ENCODE measurements around the gene DBNDD2. TPM values are rescaled to one million over a fixed set of nuclear protein-coding genes. Genes with fewer than 3 reads are reported as not detected.

DBNDD2 gene
- total RNA-seq, 1 donor from 2014 or later = 12.3 TPM

GRCh38 chr20:45432294-45432693 lies 24.2 kb downstream of the DBNDD2 start:
- intact Hi-C loops (cut with micrococcal nuclease) = no loop called here
- H3K4me1 Mint-ChIP-seq (ENCODE audit: low read depth) = peaks cover 14% of the 10 kb centered on the region

GRCh38 chr20:45433316-45433715 lies 25.2 kb downstream of the DBNDD2 start:
- no peak for DNase-seq (ENCODE audit: low spot score)
- no peaks in the 10 kb centered on the region for H3K9me3 Mint-ChIP-seq
- H3K4me3 Mint-ChIP-seq (ENCODE audit: low read depth) = no peak overlapping the region
- peaks cover 14% of the 10 kb centered on the region for H3K4me1 Mint-ChIP-seq (ENCODE audit: low read depth)
- no peaks in the 10 kb centered on the region for H3K27me3 Mint-ChIP-seq (ENCODE audit: low read depth)
- no peak overlapping the region for H3K27ac Mint-ChIP-seq
- intact Hi-C loops (cut with micrococcal nuclease) = no loop called here
- H3K36me3 Mint-ChIP-seq (ENCODE audit: low read depth) = peaks cover 14% of the 10 kb centered on the region

More at GRCh38 chr20:45432294-45432693, 24.2 kb downstream of the DBNDD2 start:
- H3K27me3 Mint-ChIP-seq (ENCODE audit: low read depth) = no peaks in the 10 kb centered on the region
- no peaks in the 10 kb centered on the region for H3K9me3 Mint-ChIP-seq
- no peak overlapping the region for H3K27ac Mint-ChIP-seq
- no peak for DNase-seq (ENCODE audit: low spot score)
- peaks cover 19% of the 10 kb centered on the region for H3K36me3 Mint-ChIP-seq (ENCODE audit: low read depth)
- H3K4me3 Mint-ChIP-seq (ENCODE audit: low read depth) = no peak overlapping the region

- Mint-ChIP-seq H3K4me1 (ENCODE audit: low read depth) (peaks cover 14% of the 10 kb centered on the region), H3K9me3 (no peaks in the 10 kb centered on the region), H3K4me3 (ENCODE audit: low read depth) (no peak overlapping the region), H3K27ac (no peak overlapping the region), H3K36me3 (ENCODE audit: low read depth) (peaks cover 13% of the 10 kb centered on the region), H3K27me3 (ENCODE audit: low read depth) (no peaks in the 10 kb centered on the region)
- no peak for DNase-seq (ENCODE audit: low spot score)
- intact Hi-C loops (cut with micrococcal nuclease) = no loop called here
Measured at GRCh38 chr20:45433976-45434375, 25.9 kb downstream of the DBNDD2 start.

GRCh38 chr20:45436732-45437485 lies 28.8 kb downstream of the DBNDD2 start:
- Mint-ChIP-seq H3K9me3 (no peaks in the 10 kb centered on the region), H3K4me3 (ENCODE audit: low read depth) (peak overlapping the region; percentile 70), H3K36me3 (ENCODE audit: low read depth) (peaks cover 8% of the 10 kb centered on the region), H3K4me1 (ENCODE audit: low read depth) (peaks cover 11% of the 10 kb centered on the region), H3K27me3 (ENCODE audit: low read depth) (no peaks in the 10 kb centered on the region), H3K27ac (no peak overlapping the region)
- intact Hi-C loops (cut with micrococcal nuclease) = loop anchor here (1.0 to 2.0 kb wide), 3 partner anchors 63 to 118 kb away; no protein-coding TSS in a partner anchor
- peak; percentile 74 for DNase-seq (ENCODE audit: low spot score)

GRCh38 chr20:45440424-45440823 lies 32.3 kb downstream of the DBNDD2 start:
- Mint-ChIP-seq H3K4me1 (ENCODE audit: low read depth) (peaks cover 29% of the 10 kb centered on the region), H3K9me3 (no peaks in the 10 kb centered on the region), H3K27ac (no peak overlapping the region), H3K36me3 (ENCODE audit: low read depth) (no peaks in the 10 kb centered on the region), H3K4me3 (ENCODE audit: low read depth) (no peak overlapping the region), H3K27me3 (ENCODE audit: low read depth) (no peaks in the 10 kb centered on the region)
- DNase-seq (ENCODE audit: low spot score) = no peak
- intact Hi-C loops (cut with micrococcal nuclease) = no loop called here

- no peak overlapping the region for H3K4me3 Mint-ChIP-seq (ENCODE audit: low read depth)
- peaks cover 34% of the 10 kb centered on the region for H3K4me1 Mint-ChIP-seq (ENCODE audit: low read depth)
- DNase-seq (ENCODE audit: low spot score) = no peak
- H3K9me3 Mint-ChIP-seq = no peaks in the 10 kb centered on the region
- intact Hi-C loops (cut with micrococcal nuclease) = no loop called here
- no peak overlapping the region for H3K27ac Mint-ChIP-seq
- H3K36me3 Mint-ChIP-seq (ENCODE audit: low read depth) = no peaks in the 10 kb centered on the region
- H3K27me3 Mint-ChIP-seq (ENCODE audit: low read depth) = no peaks in the 10 kb centered on the region
Measured at GRCh38 chr20:45440891-45441685, 33.0 kb downstream of the DBNDD2 start.

GRCh38 chr20:45441746-45442145 lies 33.7 kb downstream of the DBNDD2 start:
- intact Hi-C loops (cut with micrococcal nuclease) = no loop called here

GRCh38 chr20:45444050-45444449 lies 36.0 kb downstream of the DBNDD2 start:
- DNase-seq (ENCODE audit: low spot score) = peak; percentile 15
- Mint-ChIP-seq H3K4me3 (ENCODE audit: low read depth) (no peak overlapping the region), H3K27ac (no peak overlapping the region), H3K36me3 (ENCODE audit: low read depth) (no peaks in the 10 kb centered on the region), H3K4me1 (ENCODE audit: low read depth) (peaks cover 26% of the 10 kb centered on the region), H3K27me3 (ENCODE audit: low read depth) (no peaks in the 10 kb centered on the region), H3K9me3 (no peaks in the 10 kb centered on the region)
- intact Hi-C loops (cut with micrococcal nuclease) = no loop called here

More at GRCh38 chr20:45441746-45442145, 33.7 kb downstream of the DBNDD2 start:
- Mint-ChIP-seq H3K27me3 (ENCODE audit: low read depth) (no peaks in the 10 kb centered on the region), H3K4me1 (ENCODE audit: low read depth) (peaks cover 30% of the 10 kb centered on the region), H3K4me3 (ENCODE audit: low read depth) (no peak overlapping the region), H3K9me3 (no peaks in the 10 kb centered on the region), H3K36me3 (ENCODE audit: low read depth) (no peaks in the 10 kb centered on the region), H3K27ac (no peak overlapping the region)
- DNase-seq (ENCODE audit: low spot score) = no peak

- Mint-ChIP-seq H3K4me1 (ENCODE audit: low read depth) (peaks cover 26% of the 10 kb centered on the region), H3K4me3 (ENCODE audit: low read depth) (no peak overlapping the region), H3K9me3 (no peaks in the 10 kb centered on the region), H3K27ac (no peak overlapping the region), H3K36me3 (ENCODE audit: low read depth) (no peaks in the 10 kb centered on the region), H3K27me3 (ENCODE audit: low read depth) (no peaks in the 10 kb centered on the region)
- intact Hi-C loops (cut with micrococcal nuclease) = no loop called here
- DNase-seq (ENCODE audit: low spot score) = no peak
Measured at GRCh38 chr20:45445805-45446562, 37.9 kb downstream of the DBNDD2 start.

- H3K4me3 Mint-ChIP-seq (ENCODE audit: low read depth) = no peak overlapping the region
- no peak overlapping the region for H3K27ac Mint-ChIP-seq
- H3K36me3 Mint-ChIP-seq (ENCODE audit: low read depth) = no peaks in the 10 kb centered on the region
- intact Hi-C loops (cut with micrococcal nuclease) = no loop called here
- peaks cover 22% of the 10 kb centered on the region for H3K4me1 Mint-ChIP-seq (ENCODE audit: low read depth)
- H3K27me3 Mint-ChIP-seq (ENCODE audit: low read depth) = no peaks in the 10 kb centered on the region
- DNase-seq (ENCODE audit: low spot score) = no peak
- H3K9me3 Mint-ChIP-seq = no peaks in the 10 kb centered on the region
Measured at GRCh38 chr20:45448270-45448669, 40.2 kb downstream of the DBNDD2 start.

- Mint-ChIP-seq H3K9me3 (no peaks in the 10 kb centered on the region), H3K27me3 (ENCODE audit: low read depth) (no peaks in the 10 kb centered on the region), H3K4me3 (ENCODE audit: low read depth) (no peak overlapping the region), H3K36me3 (ENCODE audit: low read depth) (no peaks in the 10 kb centered on the region), H3K27ac (no peak overlapping the region), H3K4me1 (ENCODE audit: low read depth) (peaks cover 11% of the 10 kb centered on the region)
- no peak for DNase-seq (ENCODE audit: low spot score)
- intact Hi-C loops (cut with micrococcal nuclease) = no loop called here
Measured at GRCh38 chr20:45449528-45449927, 41.4 kb downstream of the DBNDD2 start.

GRCh38 chr20:45450097-45450818 lies 42.2 kb downstream of the DBNDD2 start:
- no peak for DNase-seq (ENCODE audit: low spot score)

More at GRCh38 chr20:45450097-45450818, 42.2 kb downstream of the DBNDD2 start:
- Mint-ChIP-seq H3K9me3 (no peaks in the 10 kb centered on the region), H3K27ac (no peak overlapping the region), H3K27me3 (ENCODE audit: low read depth) (no peaks in the 10 kb centered on the region), H3K4me3 (ENCODE audit: low read depth) (no peak overlapping the region), H3K4me1 (ENCODE audit: low read depth) (peaks cover 6% of the 10 kb centered on the region), H3K36me3 (ENCODE audit: low read depth) (no peaks in the 10 kb centered on the region)
- intact Hi-C loops (cut with micrococcal nuclease) = loop anchor here (5.0 kb wide), 1 partner anchor 133 kb away; no protein-coding TSS in a partner anchor

All from activated T-helper 2 cell treated with anti-CD3 and anti-CD28 coated beads, Interferon-gamma antibody, Interleukin-2, Interleukin-4, amounts not matched to agents 10 μg/mL and 5 μg/mL and 100 μg/mL, durations not matched to agents 14 hours and 24 hours and 36 hours (primary cell).